ENCODE data around the gene LRRC53.

The LRRC53 gene

DNA sequence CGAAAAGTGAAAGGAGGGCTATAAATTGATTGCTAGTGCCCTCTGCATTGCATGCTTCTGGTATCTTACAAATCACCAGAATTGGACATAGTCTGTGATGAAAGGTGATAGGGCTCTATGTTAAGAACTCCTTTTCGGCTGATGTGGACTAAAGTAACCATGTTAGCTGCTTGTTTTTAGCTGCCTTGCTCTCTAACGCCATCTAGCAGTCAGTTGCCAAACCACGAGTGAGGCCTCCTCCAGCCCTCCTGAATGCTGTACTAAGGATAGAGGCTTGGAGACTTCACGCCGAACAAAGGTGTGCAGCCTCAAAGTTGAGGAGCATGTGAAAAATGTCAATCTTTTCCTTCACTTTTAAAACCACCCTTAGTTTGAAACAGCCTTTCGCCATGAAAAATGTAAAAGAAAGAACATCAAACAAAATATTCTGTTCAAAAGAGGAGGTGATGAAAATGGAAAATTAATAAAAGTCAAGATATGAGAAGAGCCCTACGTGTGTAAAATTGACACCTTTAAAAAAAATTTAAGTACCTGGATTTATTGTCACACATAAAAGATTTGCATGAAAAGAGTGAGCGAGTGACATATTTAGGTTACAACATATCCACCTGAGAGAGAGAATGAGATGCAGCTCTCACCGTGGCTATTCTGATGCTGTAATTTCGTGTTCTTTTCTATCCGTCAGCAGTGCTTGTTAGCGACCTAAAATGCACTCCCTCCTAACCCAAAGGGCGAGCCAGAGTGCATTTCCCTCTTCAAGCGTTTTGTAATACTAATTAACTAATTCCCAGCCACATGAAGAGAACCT lies 8.1 kb downstream of the LRRC53 start:
- Histone ChIP-seq H3K27ac (ENCODE audit: low read depth, low read length) (no peak overlapping the region), H3K4me2 (ENCODE audit: low read length) (no peak overlapping the region), H3K4me3 (ENCODE audit: low read length) (no peak overlapping the region), H3K4me1 (ENCODE audit: control insufficient read depth, low read length) (no peaks in the 10 kb centered on the region), H3K9me2 (replicated peaks; ENCODE audit: control insufficient read depth, low read length) (no peaks in the 10 kb centered on the region), H4K20me1 (ENCODE audit: control insufficient read depth, insufficient read depth, low read depth, low read length) (no peaks in the 10 kb centered on the region), H3K36me3 (ENCODE audit: control insufficient read depth, low read length) (no peaks in the 10 kb centered on the region), H3K79me2 (ENCODE audit: control insufficient read depth, low read length) (no peaks in the 10 kb centered on the region), H3F3A (ENCODE audit: control insufficient read depth, insufficient read depth) (no peaks in the 10 kb centered on the region), H3K9me3 (ENCODE audit: control insufficient read depth, insufficient read depth, low read length) (no peaks in the 10 kb centered on the region), H3K27me3 (ENCODE audit: control insufficient read depth, low read length) (no peaks in the 10 kb centered on the region)
- no peak for TF ChIP-seq EZH2phosphoT487 (IDR thresholded peaks at IDR 0.05; ENCODE audit: borderline replicate concordance, low read length)
- TF ChIP-seq CTCF (IDR thresholded peaks at IDR 0.05; ENCODE audit: low read depth, low read length, poor library complexity, severe bottlenecking): peak; percentile 85

- H3K4me2 ChIP-seq (ENCODE audit: low read length): no peak overlapping the region
Observed at GRCh38 chr1:74502858-74503257, 9.6 kb downstream of the LRRC53 start.

DNA sequence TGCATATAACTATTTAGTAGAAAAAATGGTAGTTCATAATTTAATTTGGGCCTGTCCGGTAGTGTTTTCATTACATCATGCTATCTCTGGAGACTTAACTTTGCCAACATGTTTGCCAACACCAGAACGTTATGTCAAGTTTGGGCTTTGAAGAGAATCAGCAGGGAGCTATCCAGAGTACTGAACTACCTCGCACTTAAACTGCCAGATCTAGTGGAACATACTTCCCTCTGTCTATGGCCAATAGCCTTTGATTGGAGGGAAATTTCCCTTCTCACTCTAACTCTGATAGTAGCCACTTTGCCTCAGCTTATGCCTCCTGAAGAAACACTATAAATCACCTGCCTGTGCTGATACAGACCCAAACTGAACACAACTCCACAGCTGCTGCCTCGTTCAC lies 10.0 kb downstream of the LRRC53 start:
- Histone ChIP-seq H3K4me3 (ENCODE audit: low read length) (no peak overlapping the region), H3K4me1 (ENCODE audit: control insufficient read depth, low read length) (no peaks in the 10 kb centered on the region), H3K9me2 (replicated peaks; ENCODE audit: control insufficient read depth, low read length) (no peaks in the 10 kb centered on the region), H3K36me3 (ENCODE audit: control insufficient read depth, low read length) (no peaks in the 10 kb centered on the region), H3K27me3 (ENCODE audit: control insufficient read depth, low read length) (no peaks in the 10 kb centered on the region), H3K9me3 (ENCODE audit: control insufficient read depth, insufficient read depth, low read length) (no peaks in the 10 kb centered on the region), H3F3A (ENCODE audit: control insufficient read depth, insufficient read depth) (no peaks in the 10 kb centered on the region), H3K4me2 (ENCODE audit: low read length) (no peak overlapping the region), H3K27ac (ENCODE audit: low read depth, low read length) (no peak overlapping the region), H3K79me2 (ENCODE audit: control insufficient read depth, low read length) (no peaks in the 10 kb centered on the region), H4K20me1 (ENCODE audit: control insufficient read depth, insufficient read depth, low read depth, low read length) (no peaks in the 10 kb centered on the region)
- no peak for TF ChIP-seq EZH2phosphoT487 (IDR thresholded peaks at IDR 0.05; ENCODE audit: borderline replicate concordance, low read length)
- no peak for TF ChIP-seq CTCF (IDR thresholded peaks at IDR 0.05; ENCODE audit: low read depth, low read length, poor library complexity, severe bottlenecking)

More at GRCh38 chr1:74502858-74503257, 9.6 kb downstream of the LRRC53 start:
- H3K9me3 ChIP-seq (ENCODE audit: control insufficient read depth, insufficient read depth, low read length): no peaks in the 10 kb centered on the region
- no peak overlapping the region for H3K4me3 ChIP-seq (ENCODE audit: low read length)
- H3F3A ChIP-seq (ENCODE audit: control insufficient read depth, insufficient read depth): no peaks in the 10 kb centered on the region
- H4K20me1 ChIP-seq (ENCODE audit: control insufficient read depth, insufficient read depth, low read depth, low read length): no peaks in the 10 kb centered on the region
- TF ChIP-seq CTCF (IDR thresholded peaks at IDR 0.05; ENCODE audit: low read depth, low read length, poor library complexity, severe bottlenecking) (no peak), EZH2phosphoT487 (IDR thresholded peaks at IDR 0.05; ENCODE audit: borderline replicate concordance, low read length) (no peak)
- H3K9me2 ChIP-seq (replicated peaks; ENCODE audit: control insufficient read depth, low read length): no peaks in the 10 kb centered on the region
- H3K27ac ChIP-seq (ENCODE audit: low read depth, low read length): no peak overlapping the region
- H3K79me2 ChIP-seq (ENCODE audit: control insufficient read depth, low read length): no peaks in the 10 kb centered on the region
- H3K27me3 ChIP-seq (ENCODE audit: control insufficient read depth, low read length): no peaks in the 10 kb centered on the region
- H3K36me3 ChIP-seq (ENCODE audit: control insufficient read depth, low read length): no peaks in the 10 kb centered on the region
- H3K4me1 ChIP-seq (ENCODE audit: control insufficient read depth, low read length): no peaks in the 10 kb centered on the region
